MCF 10A (cell line): Measurements from ENCODE around the gene YWHAB. TPM values are rescaled to one million over a fixed set of nuclear protein-coding genes. Genes with fewer than 3 reads are reported as not detected.

Experiments
- BruUV-seq: library from RNA; stranded (reverse); fragments of 400-500 nt; replicated peaks from 2 replicates; lab custom pipeline; 2021; lab: Mats Ljungman, UMichigan
- CTCF ChIA-PET: fragments of 300-600 bp; sonication (Branson Sonifier 250); formaldehyde crosslinking; extraction: SDS; loops from one replicate; lab custom pipeline; 2021; ENCODE audit warnings: antibody characterized with exemption, inconsistent platforms; lab: Yijun Ruan, JAX
- POLR2A ChIA-PET: fragments of 300-600, 350-650 bp; sonication (Branson Sonifier 250); formaldehyde crosslinking; extraction: SDS; loops from one replicate; lab custom pipeline; 2020; ENCODE audit warnings: antibody characterized with exemption, inconsistent platforms; lab: Yijun Ruan, JAX
- DNase-seq: peaks from one replicate; pipeline ENCODE4 v3.0.0-alpha.2; 2018; ENCODE audit not compliant: unreplicated experiment
- H3K27ac Mint-ChIP-seq: one replicate; pipeline ENCODE4 v1.8.0; 2022; ENCODE audit warnings: mild to moderate bottlenecking, low read depth, mixed read lengths; ENCODE audit not compliant: unreplicated experiment
- H3K27me3 Mint-ChIP-seq: one replicate; pipeline ENCODE4 v1.8.0; 2022; ENCODE audit warnings: mixed read lengths; ENCODE audit not compliant: insufficient read depth, unreplicated experiment
- H3K36me3 Mint-ChIP-seq: one replicate; pipeline ENCODE4 v1.8.0; 2022; ENCODE audit warnings: mild to moderate bottlenecking, moderate library complexity, mixed read lengths; ENCODE audit not compliant: insufficient read depth, unreplicated experiment
- H3K4me1 Mint-ChIP-seq: one replicate; pipeline ENCODE4 v1.8.0; 2022; ENCODE audit warnings: mixed read lengths; ENCODE audit not compliant: insufficient read depth, unreplicated experiment
- H3K4me3 Mint-ChIP-seq: one replicate; pipeline ENCODE4 v1.8.0; 2022; ENCODE audit warnings: mild to moderate bottlenecking, moderate library complexity, mixed read lengths; ENCODE audit not compliant: unreplicated experiment
- H3K9me3 Mint-ChIP-seq: one replicate; pipeline ENCODE4 v1.8.0; 2022; ENCODE audit warnings: mixed read lengths; ENCODE audit not compliant: unreplicated experiment
- CTCF ChIP-seq: fragments of 200-600 bp; IDR thresholded peaks from one replicate; pipeline ENCODE4 v1.8.0; 2022; ENCODE audit warnings: antibody characterized with exemption, mild to moderate bottlenecking; ENCODE audit not compliant: unreplicated experiment
- intact Hi-C: fragments of 100-400 bp; cut with micrococcal nuclease; formaldehyde crosslinking; loops from 2 replicates; pipeline ENCODE4 v1.14.1; 2022
- total RNA-seq: library from RNA; stranded (reverse); gene quantifications from 2 replicates; pipeline ENCODE4 v1.2.3, GENCODE V29; 2022

YWHAB gene
- total RNA-seq, 1 experiment from 2014 or later = 235 TPM

GRCh38 chr20:44850837-44851236, 34.7 kb upstream of the YWHAB start:
- H3K9me3 Mint-ChIP-seq = peaks cover 7% of the 10 kb centered on the region
- no peak for TF ChIP-seq CTCF
- peaks cover 47% of the 10 kb centered on the region for H3K27me3 Mint-ChIP-seq
- no peaks in the 10 kb centered on the region for H3K36me3 Mint-ChIP-seq
- no TSS peak for BruUV-seq
- no peak overlapping the region for H3K27ac Mint-ChIP-seq
- no peaks in the 10 kb centered on the region for H3K4me1 Mint-ChIP-seq
- CTCF ChIA-PET = interaction anchor here (1.1 kb wide), 2 partner anchors 103 to 178 kb away, joined by 3 to 5 read pairs; no protein-coding TSS in a partner anchor
- H3K4me3 Mint-ChIP-seq = no peak overlapping the region
- no peak for DNase-seq
- intact Hi-C loops = no loop called here
- POLR2A ChIA-PET = no interaction called here

DNA sequence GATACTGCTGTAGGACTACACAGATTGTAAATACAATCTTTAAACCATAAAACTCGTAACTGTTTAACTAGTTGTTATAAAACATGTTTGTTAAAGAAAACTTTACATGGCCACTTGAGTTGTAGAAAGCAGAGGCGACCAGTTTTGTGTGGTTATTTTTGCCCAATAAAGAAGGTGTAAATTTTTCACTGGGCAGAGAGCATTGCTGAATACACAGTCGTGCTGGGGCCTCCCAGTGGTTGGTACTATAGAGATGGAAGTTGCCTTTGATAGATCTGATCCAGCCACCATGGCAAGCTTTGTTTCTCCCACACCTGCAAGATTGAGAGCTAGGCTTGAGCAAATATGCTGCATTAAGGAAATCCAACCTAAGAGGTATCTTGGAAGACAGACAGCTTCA, 34.0 kb upstream of the YWHAB start:
- Mint-ChIP-seq H3K36me3 (no peaks in the 10 kb centered on the region), H3K4me1 (no peaks in the 10 kb centered on the region), H3K9me3 (peaks cover 10% of the 10 kb centered on the region), H3K27me3 (peaks cover 47% of the 10 kb centered on the region), H3K27ac (no peak overlapping the region), H3K4me3 (no peak overlapping the region)
- intact Hi-C loops = no loop called here
- no TSS peak for BruUV-seq
- ChIA-PET CTCF (interaction anchor here (1.0 kb wide), 2 partner anchors 11 to 15 kb away, joined by 3 to 4 read pairs; no protein-coding TSS in a partner anchor), POLR2A (no interaction called here)
- TF ChIP-seq CTCF = no peak
- no peak for DNase-seq

GRCh38 chr20:44856442-44856841, 29.1 kb upstream of the YWHAB start:
- no TSS peak for BruUV-seq
- ChIA-PET POLR2A (interaction anchor here (0.6 kb wide), 1 partner anchor 149 kb away, joined by 3 read pairs; no protein-coding TSS in a partner anchor), CTCF (interaction anchor here (0.7 to 3.2 kb wide), 4 partner anchors 11 to 198 kb away, joined by 3 to 15 read pairs (median 10); no protein-coding TSS in a partner anchor)
- intact Hi-C loops = no loop called here
- Mint-ChIP-seq H3K27ac (no peak overlapping the region), H3K9me3 (peaks cover 14% of the 10 kb centered on the region), H3K4me1 (peaks cover 2% of the 10 kb centered on the region), H3K4me3 (no peak overlapping the region), H3K36me3 (no peaks in the 10 kb centered on the region), H3K27me3 (peaks cover 29% of the 10 kb centered on the region)
- no peak for TF ChIP-seq CTCF
- no peak for DNase-seq

DNA sequence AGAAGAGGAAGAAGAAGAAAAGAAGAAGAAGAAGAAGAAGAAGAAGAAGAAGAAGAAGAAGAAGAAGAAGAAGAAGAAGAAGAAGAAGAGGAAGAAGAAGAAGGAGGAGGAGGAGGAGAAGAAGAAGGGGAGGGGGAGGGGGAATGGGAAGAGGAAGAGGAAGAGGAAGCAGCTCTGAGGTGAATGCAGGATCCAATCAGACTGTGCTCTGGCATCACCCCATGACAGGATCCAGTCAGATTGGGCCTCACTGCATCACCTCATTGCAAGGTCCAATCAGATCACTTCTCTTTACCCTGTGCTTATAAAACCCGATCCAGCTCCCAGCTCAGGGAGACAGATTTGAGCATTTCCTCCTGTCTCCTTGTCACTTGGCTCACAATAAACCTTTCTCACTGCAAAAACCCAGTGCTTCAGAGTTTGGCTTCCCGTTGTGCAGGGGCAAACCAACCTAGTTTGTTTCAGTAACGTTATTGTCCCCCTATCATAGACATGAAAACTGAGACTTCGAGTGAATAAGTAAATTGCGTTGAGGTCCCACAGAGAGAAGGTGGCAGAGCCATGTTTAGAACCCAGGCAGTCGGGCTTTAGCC, 28.6 kb upstream of the YWHAB start:
- H3K4me3 Mint-ChIP-seq = no peak overlapping the region
- H3K27ac Mint-ChIP-seq = no peak overlapping the region
- no peaks in the 10 kb centered on the region for H3K36me3 Mint-ChIP-seq
- no peak for DNase-seq
- POLR2A ChIA-PET = interaction anchor here (0.6 kb wide), 1 partner anchor 150 kb away, joined by 3 read pairs; no protein-coding TSS in a partner anchor
- no peak for TF ChIP-seq CTCF
- H3K27me3 Mint-ChIP-seq = peaks cover 29% of the 10 kb centered on the region
- CTCF ChIA-PET = interaction anchor here (0.7 to 3.2 kb wide), 5 partner anchors 10 to 199 kb away, joined by 3 to 15 read pairs (median 5); no protein-coding TSS in a partner anchor
- intact Hi-C loops = no loop called here
- peaks cover 14% of the 10 kb centered on the region for H3K9me3 Mint-ChIP-seq
- BruUV-seq = no TSS peak
- H3K4me1 Mint-ChIP-seq = peaks cover 7% of the 10 kb centered on the region
